ENCODE results near the gene TRAPPC3. TPM values are rescaled to one million over a fixed set of nuclear protein-coding genes. Genes with fewer than 3 reads are reported as not detected.

Gene TRAPPC3
- total RNA-seq, 4 donors from 2014 or later: 10.6 to 70.6 (median 38.1) TPM

- no peaks in the 10 kb centered on the region for H3K27me3 ChIP-seq
- no peaks in the 10 kb centered on the region for H3K9me3 ChIP-seq
- peak overlapping the region; percentile 100 for H3K27ac ChIP-seq
- peak; percentile 44 to 53 for DNase-seq
- intact Hi-C loops (cut with DNase I; ENCODE audit: low total_unique reads): loop anchor here (10.0 kb wide), 1 partner anchor 130 kb away; no protein-coding TSS in a partner anchor
- TF ChIP-seq POLR2A (IDR thresholded peaks at IDR 0.05): no peak
- no peak for TF ChIP-seq CTCF (IDR thresholded peaks at IDR 0.05)
- H3K36me3 ChIP-seq: no peaks in the 10 kb centered on the region
- H3K4me1 ChIP-seq: peaks cover 15 to 34% of the 10 kb centered on the region in 2 donors
- peak overlapping the region; percentile 63 to 99 for H3K4me3 ChIP-seq
Observed at GRCh38 chr1:36154765-36155407, 5.6 kb upstream of the TRAPPC3 start.

GRCh38 chr1:36154335-36154734 is 5.0 kb upstream of the TRAPPC3 start:
- no peak overlapping the region for H3K4me3 ChIP-seq
- TF ChIP-seq CTCF (IDR thresholded peaks at IDR 0.05): no peak
- TF ChIP-seq POLR2A (IDR thresholded peaks at IDR 0.05): no peak
- intact Hi-C loops (cut with DNase I; ENCODE audit: low total_unique reads): loop anchor here (10.0 kb wide), 1 partner anchor 130 kb away; no protein-coding TSS in a partner anchor
- no peaks in the 10 kb centered on the region for H3K27me3 ChIP-seq
- no peaks in the 10 kb centered on the region for H3K36me3 ChIP-seq
- peak overlapping the region in 1 of 2 donors; percentile 100 for H3K27ac ChIP-seq
- no peak for DNase-seq
- no peaks in the 10 kb centered on the region for H3K9me3 ChIP-seq
- peaks cover 15 to 29% of the 10 kb centered on the region in 2 donors for H3K4me1 ChIP-seq

- Histone ChIP-seq H3K27me3 (no peaks in the 10 kb centered on the region), H3K4me3 (no peak overlapping the region), H3K27ac (peak overlapping the region in 1 of 2 donors; percentile 98), H3K9me3 (no peaks in the 10 kb centered on the region), H3K36me3 (no peaks in the 10 kb centered on the region), H3K4me1 (peaks cover 15 to 22% of the 10 kb centered on the region in 2 donors)
- TF ChIP-seq CTCF (IDR thresholded peaks at IDR 0.05): no peak
- TF ChIP-seq POLR2A (IDR thresholded peaks at IDR 0.05): no peak
- no peak for DNase-seq
- intact Hi-C loops (cut with DNase I; ENCODE audit: low total_unique reads): loop anchor here (10.0 kb wide), 1 partner anchor 131 kb away; no protein-coding TSS in a partner anchor
Observed at GRCh38 chr1:36153476-36153875, 4.2 kb upstream of the TRAPPC3 start.

GRCh38 chr1:36151845-36152203 is 2.5 kb upstream of the TRAPPC3 start:
- Histone ChIP-seq H3K4me3 (no peak overlapping the region), H3K36me3 (no peaks in the 10 kb centered on the region), H3K9me3 (no peaks in the 10 kb centered on the region), H3K27ac (peak overlapping the region; percentile 89 to 98), H3K27me3 (no peaks in the 10 kb centered on the region), H3K4me1 (peaks cover 13 to 20% of the 10 kb centered on the region in 2 donors)
- intact Hi-C loops (cut with DNase I; ENCODE audit: low total_unique reads): loop anchor here (2.0 to 10.0 kb wide), 2 partner anchors 37 to 133 kb away; no protein-coding TSS in a partner anchor
- TF ChIP-seq CTCF (IDR thresholded peaks at IDR 0.05): no peak
- no peak for TF ChIP-seq POLR2A (IDR thresholded peaks at IDR 0.05)
- peak; percentile 41 to 47 for DNase-seq

- H3K4me3 ChIP-seq: no peak overlapping the region
- intact Hi-C loops (cut with DNase I; ENCODE audit: low total_unique reads): loop anchor here (2.0 to 10.0 kb wide), 2 partner anchors 38 to 134 kb away; no protein-coding TSS in a partner anchor
- TF ChIP-seq POLR2A (IDR thresholded peaks at IDR 0.05): no peak
- no peak for TF ChIP-seq CTCF (IDR thresholded peaks at IDR 0.05)
- peaks cover 13 to 20% of the 10 kb centered on the region in 2 donors for H3K4me1 ChIP-seq
- no peaks in the 10 kb centered on the region for H3K9me3 ChIP-seq
- DNase-seq: no peak
- H3K27me3 ChIP-seq: no peaks in the 10 kb centered on the region
- H3K36me3 ChIP-seq: no peaks in the 10 kb centered on the region
- H3K27ac ChIP-seq: peak overlapping the region; percentile 89 to 98
Observed at GRCh38 chr1:36151134-36151844, 2.0 kb upstream of the TRAPPC3 start.
